K562 (cell line): ENCODE data around the gene FAF2. TPM values are rescaled to one million over a fixed set of nuclear protein-coding genes. Genes with fewer than 3 reads are reported as not detected.

Experiments
- ATAC-seq: fragments of 200-7000 bp; cut with Tn5 transposase; 3 replicates; pipeline ENCODE4 v1.9.1; 2020; ENCODE audit warnings: moderate library complexity
- BruUV-seq: library from RNA; stranded (reverse); fragments of 400-500 nt; replicated peaks from 2 replicates; lab custom pipeline; 2021; lab: Mats Ljungman, UMichigan
- CTCF ChIA-PET: fragments of 300-600 bp; formaldehyde crosslinking; extraction: SDS; loops from one replicate; lab custom pipeline; 2021; ENCODE audit warnings: low intra/inter-chr PET ratio; lab: Yijun Ruan, JAX
- POLR2A ChIA-PET: fragments of 300-600, 350-650 bp; sonication (Branson Sonifier 250); formaldehyde crosslinking; extraction: SDS; loops from one replicate; lab custom pipeline; 2021; ENCODE audit warnings: antibody characterized with exemption, inconsistent platforms; lab: Yijun Ruan, JAX
- DNase-seq, 4 experiments: peaks; one replicate each; pipeline versions ENCODE4 v3.0.0 to v3.0.0-alpha.2; 2011 to 2018; ENCODE audit warnings: low spot score in 3 of 4, mixed read lengths in 3 of 4; ENCODE audit errors: extremely low read depth in 1 of 4
- FAIRE-seq: peaks from 2 replicates; lab custom pipeline; 2011; peaks lifted over from hg19 to GRCh38; lab: Jason Lieb, UNC
- H2AFZ ChIP-seq: 2 replicates; pipeline ENCODE4 v1.6.0; 2011; ENCODE audit warnings: low read depth, low read length, control low read depth, inconsistent platforms
- H3K27ac ChIP-seq: fragments of 200-600 bp; 3 replicates; pipeline ENCODE4 v1.8.0; 2011; ENCODE audit warnings: low read depth, mild to moderate bottlenecking, control low read depth, inconsistent platforms, low read length, moderate library complexity, mixed read lengths; ENCODE audit errors: extremely low read depth
- H3K27me3 ChIP-seq, 2 experiments: fragments of 300-600 bp in 1 of 2; 2 replicates in 1 of 2; 3 replicates in 1 of 2; pipeline versions ENCODE4 v1.6.0 to v1.8.0; 2011; ENCODE audit warnings: inconsistent platforms in 2 of 2, low read length in 2 of 2, mild to moderate bottlenecking in 1 of 2, mixed read lengths in 1 of 2, moderate library complexity in 1 of 2; ENCODE audit not compliant: control insufficient read depth in 2 of 2, insufficient read depth in 2 of 2
- H3K36me3 ChIP-seq: fragments of 300-600 bp; 3 replicates; pipeline ENCODE4 v1.8.0; 2011; ENCODE audit warnings: mild to moderate bottlenecking, low read length, inconsistent platforms; ENCODE audit not compliant: control insufficient read depth, insufficient read depth
- H3K4me1 ChIP-seq, 2 experiments: fragments of 200-600 bp in 1 of 2; replicated peaks in 1 of 2; 2 replicates in 1 of 2; 3 replicates in 1 of 2; pipeline versions ENCODE4 v1.5.1 to v1.8.0; 2011; ENCODE audit warnings: inconsistent platforms in 2 of 2, low read length in 2 of 2, mild to moderate bottlenecking in 1 of 2, mixed read lengths in 1 of 2, moderate library complexity in 1 of 2; ENCODE audit not compliant: control insufficient read depth in 2 of 2, insufficient read depth in 2 of 2
- H3K4me2 ChIP-seq: 2 replicates; pipeline ENCODE4 v1.6.1; 2011; ENCODE audit warnings: low read length, control low read depth, inconsistent platforms, mixed read lengths; ENCODE audit not compliant: insufficient read depth
- H3K4me3 ChIP-seq: fragments of 200-600 bp; sonication (generic), shearing (Covaris generic); 2 replicates; pipeline ENCODE4 v1.5.1; 2016; ENCODE audit warnings: control low read depth, inconsistent platforms
- H3K79me2 ChIP-seq: fragments of 200-600 bp; 3 replicates; pipeline ENCODE4 v1.8.0; 2011; ENCODE audit warnings: low read length, inconsistent platforms; ENCODE audit not compliant: control insufficient read depth, insufficient read depth
- H3K9ac ChIP-seq, 2 experiments: 2 replicates each; pipeline versions ENCODE4 v1.6.0 to v1.6.1; 2011; ENCODE audit warnings: low read depth in 2 of 2, low read length in 2 of 2, control low read depth in 1 of 2, inconsistent platforms in 1 of 2, mild to moderate bottlenecking in 1 of 2, mixed read lengths in 1 of 2; ENCODE audit not compliant: insufficient read depth in 1 of 2
- H3K9me1 ChIP-seq: one replicate; pipeline ENCODE4 v1.6.0; 2011; ENCODE audit warnings: inconsistent platforms, mild to moderate bottlenecking, low read length, moderate library complexity; ENCODE audit not compliant: control insufficient read depth, insufficient read depth
- H3K9me3 ChIP-seq: replicated peaks from 2 replicates; pipeline ENCODE4 v1.5.1; 2011; ENCODE audit warnings: low read depth, low read length, inconsistent platforms; ENCODE audit not compliant: control insufficient read depth, insufficient read depth
- H4K20me1 ChIP-seq: replicated peaks from 2 replicates; pipeline ENCODE4 v1.6.1; 2011; ENCODE audit warnings: low read length, inconsistent platforms, mixed read lengths; ENCODE audit not compliant: control insufficient read depth, insufficient read depth
- GABPB1 ChIP-seq: sonication (generic); formaldehyde crosslinking; IDR thresholded peaks from 2 replicates; pipeline ENCODE4 v1.8.0; 2022; ENCODE audit warnings: mild to moderate bottlenecking, missing genetic modification reagents
- YY1 ChIP-seq, 3 experiments: IDR thresholded peaks; 2 replicates each; pipeline ENCODE4 v1.6.1; 2011; ENCODE audit warnings: low read length in 2 of 3, mild to moderate bottlenecking in 2 of 3, moderate library complexity in 2 of 3, borderline replicate concordance in 1 of 3, control low read depth in 1 of 3, low read depth in 1 of 3; ENCODE audit not compliant: insufficient read depth in 3 of 3, insufficient replicate concordance in 2 of 3, control insufficient read depth in 1 of 3, insufficient read length in 1 of 3; ENCODE audit errors: extremely low read depth in 1 of 3
- ZNF589 ChIP-seq: fragments of 200-800 bp; sonication (Bioruptor generic); IDR thresholded peaks from 2 replicates; pipeline ENCODE4 v1.6.1; 2016; ENCODE audit warnings: low read depth, missing genetic modification characterization, missing compliant biosample characterization
- ZNF77 ChIP-seq: fragments of 250-450 bp; sonication (Bioruptor Pico); IDR thresholded peaks from 2 replicates; pipeline ENCODE4 v1.5.0; 2020
- WGBS: fragments of 100-300 bp; shearing (Covaris generic); methylation state at CpG from one replicate; pipeline ENCODE4 v1.1.6; 2016; ENCODE audit warnings: low coverage, mixed read lengths; ENCODE audit not compliant: insufficient coverage; ENCODE audit errors: missing lambda C conversion rate; 5-methylcytosine and 5-hydroxymethylcytosine counted together
- in situ Hi-C: fragments of 300-500 bp; cut with MboI; formaldehyde crosslinking; loops from 4 replicates; pipeline ENCODE4 v1.15.0; 2018; ENCODE audit warnings: inconsistent platforms, mixed read lengths
- intact Hi-C: fragments of 100-400 bp; cut with micrococcal nuclease; formaldehyde crosslinking; loops from 2 replicates; pipeline ENCODE4 v1.14.2; 2022
- polyA plus RNA-seq, 8 experiments: library from polyadenylated mRNA; depleted of rRNA in 4 of 8; stranded (reverse) in 5 of 8; unstranded in 3 of 8; fragments of >200 nt; fragmentation: Nextera tagmentation in 2 of 8; fragmentation: Illumina TruSeq in 1 of 8; extraction: Ambion mirVana in 2 of 8; extraction: Trizol in 1 of 8; gene quantifications; 2 replicates each; pipeline versions ENCODE4 v1.2.1 to v1.2.3, GENCODE V29; 2011 to 2014; ENCODE audit warnings: inconsistent platforms in 1 of 8, missing spikeins in 1 of 8
- total RNA-seq, 7 experiments: library from RNA; depleted of rRNA in 6 of 7; stranded (reverse); fragments of >200 nt in 6 of 7; fragmentation: Illumina TruSeq in 2 of 7; extraction: Trizol in 2 of 7; gene quantifications; 2 replicates each; pipeline versions ENCODE4 v1.2.1 to v1.2.3, GENCODE V29; 2011 to 2021; ENCODE audit warnings: low replicate concordance in 1 of 7
- TF ChIP-seq, protein P1 (sequence below): fragments of 450-650 bp; IDR thresholded peaks from 2 replicates; pipeline ENCODE4 v1.6.1; 2017; ENCODE audit warnings: antibody characterized with exemption, mild to moderate bottlenecking
- TF ChIP-seq, protein P2 (sequence below): conservative IDR thresholded peaks from 2 replicates; pipeline ENCODE4 v1.6.1; 2011; ENCODE audit warnings: low read depth, mild to moderate bottlenecking, low read length; ENCODE audit not compliant: control insufficient read depth
- TF ChIP-seq, protein P3 (sequence below): sonication (generic); formaldehyde crosslinking; IDR thresholded peaks from 2 replicates; pipeline ENCODE4 v1.4.0; 2020; ENCODE audit warnings: mild to moderate bottlenecking, missing genetic modification reagents

FAF2 gene
- total and polyA plus RNA-seq, 9 of the 15 experiments (the other 6 are each of a cell fraction or from before 2014, with no cell fraction given) = 25.0 to 44.6 (median 36.1) TPM

DNA sequence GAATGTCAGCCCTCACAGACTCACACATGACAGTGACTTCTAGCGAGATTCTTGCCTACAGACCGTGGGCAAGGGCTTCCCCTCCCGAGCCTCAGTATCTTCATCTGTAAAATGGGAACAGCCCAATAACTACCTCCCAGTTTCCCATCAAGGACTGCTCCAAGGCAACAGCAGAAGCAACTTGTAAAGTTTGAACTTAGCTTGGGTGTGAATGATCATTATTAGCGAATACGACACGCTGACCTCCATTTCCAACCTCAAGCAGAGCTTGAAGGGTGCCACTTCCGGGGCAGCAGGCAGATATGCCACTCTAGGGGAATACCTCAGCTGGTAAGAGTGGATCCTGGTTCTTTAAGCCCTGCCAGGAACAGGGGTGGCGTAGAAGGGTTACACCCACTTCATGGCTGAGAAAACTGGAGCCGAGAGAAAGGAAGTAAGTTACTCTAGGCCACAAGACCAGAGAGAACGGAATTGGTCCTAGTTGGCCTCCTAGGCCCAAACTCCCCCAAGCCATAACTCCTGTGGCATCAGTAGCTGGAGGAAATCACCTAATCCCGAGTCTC lies 87.0 kb downstream of the FAF2 start (continued):
- TF ChIP-seq ZNF589 (CRISPR knock-in tag) = no peak
- TF ChIP-seq, all 486 proteins: peak for 8

DNA sequence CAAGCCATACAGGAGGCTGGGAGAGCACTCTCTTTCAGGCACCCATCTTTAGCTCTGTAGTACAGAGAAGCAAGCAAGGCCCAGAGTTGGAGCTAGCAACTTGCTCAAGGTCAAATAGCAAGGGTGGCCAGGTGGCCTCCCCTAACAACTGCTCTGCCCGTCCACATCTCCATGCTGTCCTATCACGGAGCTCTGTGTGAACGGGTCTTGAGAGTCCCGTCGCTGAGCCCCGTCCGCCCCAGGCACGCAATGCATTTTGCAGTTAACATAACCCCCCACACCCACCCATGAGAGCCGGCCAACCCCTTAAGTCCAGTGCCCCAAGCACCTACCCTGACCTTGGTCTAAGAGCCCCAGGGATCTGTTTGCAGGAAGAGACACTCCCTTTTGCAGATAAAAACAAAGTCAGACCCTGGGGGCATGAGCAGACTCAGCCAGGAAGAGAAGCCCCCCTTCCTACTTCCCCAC lies 87.5 kb downstream of the FAF2 start:
- TF ChIP-seq ZNF77 (CRISPR knock-in tag) (no peak), GABPB1 (CRISPR knock-in tag) (0 out of 2 replicates have a peak, but pooled peaks have one; percentile 2), YY1 (IDR thresholded peaks at IDR 0.05; ENCODE audit: borderline replicate concordance in 1 of 3, control insufficient read depth in 1 of 3, extremely low read depth in 1 of 3, insufficient read depth in 3 of 3, insufficient read length in 1 of 3, insufficient replicate concordance in 2 of 3, low read depth in 1 of 3, low read length in 2 of 3) (peak in 1 of 3 experiments; percentile 15)
- TF ChIP-seq, protein P1, sequence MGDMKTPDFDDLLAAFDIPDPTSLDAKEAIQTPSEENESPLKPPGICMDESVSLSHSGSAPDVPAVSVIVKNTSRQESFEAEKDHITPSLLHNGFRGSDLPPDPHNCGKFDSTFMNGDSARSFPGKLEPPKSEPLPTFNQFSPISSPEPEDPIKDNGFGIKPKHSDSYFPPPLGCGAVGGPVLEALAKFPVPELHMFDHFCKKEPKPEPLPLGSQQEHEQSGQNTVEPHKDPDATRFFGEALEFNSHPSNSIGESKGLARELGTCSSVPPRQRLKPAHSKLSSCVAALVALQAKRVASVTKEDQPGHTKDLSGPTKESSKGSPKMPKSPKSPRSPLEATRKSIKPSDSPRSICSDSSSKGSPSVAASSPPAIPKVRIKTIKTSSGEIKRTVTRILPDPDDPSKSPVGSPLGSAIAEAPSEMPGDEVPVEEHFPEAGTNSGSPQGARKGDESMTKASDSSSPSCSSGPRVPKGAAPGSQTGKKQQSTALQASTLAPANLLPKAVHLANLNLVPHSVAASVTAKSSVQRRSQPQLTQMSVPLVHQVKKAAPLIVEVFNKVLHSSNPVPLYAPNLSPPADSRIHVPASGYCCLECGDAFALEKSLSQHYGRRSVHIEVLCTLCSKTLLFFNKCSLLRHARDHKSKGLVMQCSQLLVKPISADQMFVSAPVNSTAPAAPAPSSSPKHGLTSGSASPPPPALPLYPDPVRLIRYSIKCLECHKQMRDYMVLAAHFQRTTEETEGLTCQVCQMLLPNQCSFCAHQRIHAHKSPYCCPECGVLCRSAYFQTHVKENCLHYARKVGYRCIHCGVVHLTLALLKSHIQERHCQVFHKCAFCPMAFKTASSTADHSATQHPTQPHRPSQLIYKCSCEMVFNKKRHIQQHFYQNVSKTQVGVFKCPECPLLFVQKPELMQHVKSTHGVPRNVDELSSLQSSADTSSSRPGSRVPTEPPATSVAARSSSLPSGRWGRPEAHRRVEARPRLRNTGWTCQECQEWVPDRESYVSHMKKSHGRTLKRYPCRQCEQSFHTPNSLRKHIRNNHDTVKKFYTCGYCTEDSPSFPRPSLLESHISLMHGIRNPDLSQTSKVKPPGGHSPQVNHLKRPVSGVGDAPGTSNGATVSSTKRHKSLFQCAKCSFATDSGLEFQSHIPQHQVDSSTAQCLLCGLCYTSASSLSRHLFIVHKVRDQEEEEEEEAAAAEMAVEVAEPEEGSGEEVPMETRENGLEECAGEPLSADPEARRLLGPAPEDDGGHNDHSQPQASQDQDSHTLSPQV = 0 out of 2 replicates have a peak, but pooled peaks have one; percentile 19
- TF ChIP-seq, protein P2, sequence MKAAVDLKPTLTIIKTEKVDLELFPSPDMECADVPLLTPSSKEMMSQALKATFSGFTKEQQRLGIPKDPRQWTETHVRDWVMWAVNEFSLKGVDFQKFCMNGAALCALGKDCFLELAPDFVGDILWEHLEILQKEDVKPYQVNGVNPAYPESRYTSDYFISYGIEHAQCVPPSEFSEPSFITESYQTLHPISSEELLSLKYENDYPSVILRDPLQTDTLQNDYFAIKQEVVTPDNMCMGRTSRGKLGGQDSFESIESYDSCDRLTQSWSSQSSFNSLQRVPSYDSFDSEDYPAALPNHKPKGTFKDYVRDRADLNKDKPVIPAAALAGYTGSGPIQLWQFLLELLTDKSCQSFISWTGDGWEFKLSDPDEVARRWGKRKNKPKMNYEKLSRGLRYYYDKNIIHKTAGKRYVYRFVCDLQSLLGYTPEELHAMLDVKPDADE = 0 out of 2 replicates have a peak, but pooled peaks have one; percentile 33
- TF ChIP-seq, protein P3, sequence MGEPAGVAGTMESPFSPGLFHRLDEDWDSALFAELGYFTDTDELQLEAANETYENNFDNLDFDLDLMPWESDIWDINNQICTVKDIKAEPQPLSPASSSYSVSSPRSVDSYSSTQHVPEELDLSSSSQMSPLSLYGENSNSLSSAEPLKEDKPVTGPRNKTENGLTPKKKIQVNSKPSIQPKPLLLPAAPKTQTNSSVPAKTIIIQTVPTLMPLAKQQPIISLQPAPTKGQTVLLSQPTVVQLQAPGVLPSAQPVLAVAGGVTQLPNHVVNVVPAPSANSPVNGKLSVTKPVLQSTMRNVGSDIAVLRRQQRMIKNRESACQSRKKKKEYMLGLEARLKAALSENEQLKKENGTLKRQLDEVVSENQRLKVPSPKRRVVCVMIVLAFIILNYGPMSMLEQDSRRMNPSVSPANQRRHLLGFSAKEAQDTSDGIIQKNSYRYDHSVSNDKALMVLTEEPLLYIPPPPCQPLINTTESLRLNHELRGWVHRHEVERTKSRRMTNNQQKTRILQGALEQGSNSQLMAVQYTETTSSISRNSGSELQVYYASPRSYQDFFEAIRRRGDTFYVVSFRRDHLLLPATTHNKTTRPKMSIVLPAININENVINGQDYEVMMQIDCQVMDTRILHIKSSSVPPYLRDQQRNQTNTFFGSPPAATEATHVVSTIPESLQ (CRISPR knock-in tag) = 0 out of 2 replicates have a peak, but pooled peaks have one; percentile 12
- TF ChIP-seq, all 486 proteins: peak for 5
- no peak for ATAC-seq
- peak overlapping the region; percentile 98 for H3K27ac ChIP-seq
- 0 out of 2 replicates have a peak overlapping the region, but pooled peaks have one; percentile 22 for H2AFZ ChIP-seq
- peak overlapping the region; percentile 91 for H3K4me3 ChIP-seq
- DNase-seq = peak; percentile 26 to 43 (median 38)
- H4K20me1 ChIP-seq = peaks cover 26% of the 10 kb centered on the region; the same call in 1 of the 2 replicates
- no peaks in the 10 kb centered on the region for H3K27me3 ChIP-seq
- H3K9me3 ChIP-seq = no peaks in the 10 kb centered on the region
- H3K4me1 ChIP-seq = peaks cover 49 to 50% of the 10 kb centered on the region in 2 experiments
- ChIA-PET CTCF (no interaction called here), POLR2A (interaction anchor here (0.8 to 4.8 kb wide), 9 partner anchors 8 to 144 kb away, joined by 3 to 39 read pairs (median 4); no protein-coding TSS in a partner anchor)
- in situ Hi-C loops = no loop called here
- FAIRE-seq = no peak
- peak overlapping the region; percentile 99 for H3K4me2 ChIP-seq
- intact Hi-C loops = loop anchor here (2.0 kb wide), 1 partner anchor 87 kb away; the partner anchor contains the start of gene FAF2
- peaks cover 4% of the 10 kb centered on the region for H3K9me1 ChIP-seq
- BruUV-seq = no TSS peak
- peaks cover 45% of the 10 kb centered on the region; the same call in 2 of the 3 replicates for H3K36me3 ChIP-seq
- peaks cover 43% of the 10 kb centered on the region for H3K79me2 ChIP-seq
- WGBS = under 1% methylated on average over 9 of the region's 9 CpGs
- peak overlapping the region; percentile 95 to 96 for H3K9ac ChIP-seq
